GM18870 (cell line): ENCODE data around the gene SNX15.
"Not testable (repeated sequence)": the region's sequence is repeated elsewhere in the genome, so short reads cannot be mapped to it uniquely, and the experiment has no call there.

ENCODE experiments used
- ATAC-seq: cut with Tn5 transposase; IDR thresholded peaks from one replicate; pipeline ENCODE4 v1.9.1; 2021; ENCODE audit warnings: moderate library complexity; ENCODE audit not compliant: unreplicated experiment

Gene SNX15

GRCh38 chr11:65027213-65028067, at the start of gene SNX15:
SNX15 (plus strand) TSS chr11:65027439; CDS start chr11:65027538, 99 bp downstream.
- peak; percentile 86 for ATAC-seq

- not testable (repeated sequence) for ATAC-seq
Measured at GRCh38 chr11:64983339-64983738, 43.9 kb upstream of the SNX15 start.

GRCh38 chr11:64987998-64988854, 39.0 kb upstream of the SNX15 start:
- ATAC-seq = no peak

GRCh38 chr11:64989416-64989815, 37.8 kb upstream of the SNX15 start:
- ATAC-seq = no peak

GRCh38 chr11:64990222-64990923, 36.9 kb upstream of the SNX15 start:
- no peak for ATAC-seq

- ATAC-seq = no peak
Measured at GRCh38 chr11:64994318-64994717, 32.9 kb upstream of the SNX15 start.

- ATAC-seq = no peak
Measured at GRCh38 chr11:64996327-64996709, 30.9 kb upstream of the SNX15 start.

- ATAC-seq = no peak
Measured at GRCh38 chr11:64996710-64997380, 30.4 kb upstream of the SNX15 start, which contains the start of gene BATF2. BATF2 (minus strand) TSS chr11:64996971; CDS start chr11:64996914, 57 bp downstream.

- ATAC-seq = no peak
Measured at GRCh38 chr11:64998141-64998540, 29.1 kb upstream of the SNX15 start.

- no peak for ATAC-seq
Measured at GRCh38 chr11:64998690-64999431, 28.4 kb upstream of the SNX15 start.

GRCh38 chr11:64999478-64999877, 27.8 kb upstream of the SNX15 start:
- no peak for ATAC-seq

GRCh38 chr11:65002706-65003105, 24.5 kb upstream of the SNX15 start:
- no peak for ATAC-seq

GRCh38 chr11:65003282-65003681, 24.0 kb upstream of the SNX15 start:
- no peak for ATAC-seq

- not testable (repeated sequence) for ATAC-seq
Measured at GRCh38 chr11:65003968-65004367, 23.3 kb upstream of the SNX15 start.

- no peak for ATAC-seq
Measured at GRCh38 chr11:65008016-65008415, 19.2 kb upstream of the SNX15 start.

GRCh38 chr11:65008873-65009272, 18.4 kb upstream of the SNX15 start:
- ATAC-seq = no peak

GRCh38 chr11:65013130-65013887, 13.9 kb upstream of the SNX15 start:
- ATAC-seq = peak; percentile 67

- peak; percentile 64 for ATAC-seq
Measured at GRCh38 chr11:65013888-65014725, 13.1 kb upstream of the SNX15 start, which contains the start of gene ARL2. ARL2 (plus strand) TSS chr11:65014160; CDS start chr11:65014208, 48 bp downstream.
